H9 (cell line): Measurements from ENCODE around the gene MAPK14. TPM values are rescaled to one million over a fixed set of nuclear protein-coding genes. Genes with fewer than 3 reads are reported as not detected.

ENCODE experiments used
- DNase-seq: peaks from one replicate; pipeline ENCODE4 v3.0.0-alpha.2; 2017
- H2AFZ ChIP-seq: one replicate; pipeline ENCODE4 v1.6.1; 2013; ENCODE audit warnings: mild to moderate bottlenecking, low read length, control low read depth, moderate library complexity
- H2AK5ac ChIP-seq: 2 replicates; pipeline ENCODE4 v1.6.1; 2013; ENCODE audit warnings: low read length, control low read depth, mixed read lengths; ENCODE audit not compliant: insufficient read length
- H2BK120ac ChIP-seq: one replicate; pipeline ENCODE4 v1.6.1; 2013; ENCODE audit warnings: low read depth, mild to moderate bottlenecking, low read length, control low read depth, inconsistent platforms; ENCODE audit not compliant: poor library complexity, severe bottlenecking
- H2BK12ac ChIP-seq: 2 replicates; pipeline ENCODE4 v1.6.1; 2013; ENCODE audit warnings: low read length, control low read depth, mixed read lengths, low read depth; ENCODE audit not compliant: insufficient read length
- H2BK15ac ChIP-seq: 2 replicates; pipeline ENCODE4 v1.6.1; 2013; ENCODE audit warnings: low read depth, low read length, control low read depth
- H2BK20ac ChIP-seq: one replicate; pipeline ENCODE4 v1.6.1; 2013; ENCODE audit warnings: low read depth, mild to moderate bottlenecking, low read length, control low read depth, inconsistent platforms; ENCODE audit not compliant: poor library complexity, severe bottlenecking
- H2BK5ac ChIP-seq: 2 replicates; pipeline ENCODE4 v1.6.1; 2013; ENCODE audit warnings: low read length, control low read depth, mixed read lengths; ENCODE audit not compliant: insufficient read length
- H3K14ac ChIP-seq: 2 replicates; pipeline ENCODE4 v1.6.1; 2013; ENCODE audit warnings: low read length, control low read depth; ENCODE audit not compliant: insufficient read depth
- H3K18ac ChIP-seq: 2 replicates; pipeline ENCODE4 v1.6.1; 2013; ENCODE audit warnings: low read depth, mild to moderate bottlenecking, mixed read lengths, low read length, control low read depth; ENCODE audit not compliant: insufficient read length
- H3K23ac ChIP-seq: 2 replicates; pipeline ENCODE4 v1.6.1; 2013; ENCODE audit warnings: low read length, control low read depth, mixed read lengths, low read depth; ENCODE audit not compliant: insufficient read length
- H3K23me2 ChIP-seq: 2 replicates; pipeline ENCODE4 v1.6.1; 2013; ENCODE audit warnings: low read depth, mild to moderate bottlenecking, mixed read lengths, low read length, control low read depth; ENCODE audit not compliant: insufficient read length, poor library complexity, severe bottlenecking
- H3K27ac ChIP-seq: 2 replicates; pipeline ENCODE4 v1.5.1; 2013; ENCODE audit warnings: low read length, control low read depth, mixed read lengths, low read depth; ENCODE audit not compliant: insufficient read length
- H3K27me3 ChIP-seq: 2 replicates; pipeline ENCODE4 v1.6.1; 2013; ENCODE audit warnings: low read length, control low read depth, inconsistent platforms; ENCODE audit not compliant: insufficient read depth
- H3K4ac ChIP-seq: 2 replicates; pipeline ENCODE4 v1.6.1; 2013; ENCODE audit warnings: low read depth, mild to moderate bottlenecking, control low read depth, inconsistent platforms, low read length, moderate library complexity
- H3K4me1 ChIP-seq: 2 replicates; pipeline ENCODE4 v1.6.1; 2013; ENCODE audit warnings: low read length, control low read depth, inconsistent platforms; ENCODE audit not compliant: insufficient read depth
- H3K4me2 ChIP-seq: 2 replicates; pipeline ENCODE4 v1.6.1; 2013; ENCODE audit warnings: low read length, control low read depth, mixed read lengths; ENCODE audit not compliant: insufficient read length, insufficient read depth
- H3K56ac ChIP-seq: 2 replicates; pipeline ENCODE4 v1.6.1; 2013; ENCODE audit warnings: low read depth, mild to moderate bottlenecking, mixed read lengths, low read length, control low read depth; ENCODE audit not compliant: insufficient read length
- H3K79me1 ChIP-seq: 2 replicates; pipeline ENCODE4 v1.6.1; 2013; ENCODE audit warnings: low read depth, mild to moderate bottlenecking, moderate library complexity, low read length, control low read depth, inconsistent platforms; ENCODE audit not compliant: insufficient read depth, poor library complexity, severe bottlenecking
- H3K79me2 ChIP-seq: 2 replicates; pipeline ENCODE4 v1.6.1; 2013; ENCODE audit warnings: low read length, control low read depth, inconsistent platforms; ENCODE audit not compliant: insufficient read depth
- H3K9ac ChIP-seq: 2 replicates; pipeline ENCODE4 v1.6.1; 2013; ENCODE audit warnings: low read length, control low read depth, mixed read lengths; ENCODE audit not compliant: insufficient read length; ENCODE audit errors: extremely low read depth
- H3K9me3 ChIP-seq: one replicate; pipeline ENCODE4 v1.6.1; 2013; ENCODE audit warnings: low read depth, low read length, inconsistent platforms; ENCODE audit not compliant: control insufficient read depth
- H3T11ph ChIP-seq: one replicate; pipeline ENCODE4 v1.6.1; 2013; ENCODE audit warnings: mild to moderate bottlenecking, low read length, control low read depth, inconsistent platforms
- H4K20me1 ChIP-seq: one replicate; pipeline ENCODE4 v1.6.1; 2013; ENCODE audit not compliant: control insufficient read depth, insufficient read length, insufficient read depth
- H4K5ac ChIP-seq: 2 replicates; pipeline ENCODE4 v1.6.1; 2013; ENCODE audit warnings: low read depth, mild to moderate bottlenecking, mixed read lengths, low read length, control low read depth; ENCODE audit not compliant: insufficient read length
- H4K8ac ChIP-seq: replicated peaks from 2 replicates; pipeline ENCODE4 v1.6.1; 2013; ENCODE audit warnings: low read length, control low read depth, mixed read lengths, low read depth; ENCODE audit not compliant: insufficient read length
- H4K91ac ChIP-seq: 2 replicates; pipeline ENCODE4 v1.6.1; 2013; ENCODE audit warnings: low read depth, mild to moderate bottlenecking, moderate library complexity, mixed read lengths, low read length, control low read depth; ENCODE audit not compliant: insufficient read length
- H3K27ac Mint-ChIP-seq, 3 experiments: 2 replicates in 2 of 3; 3 replicates in 1 of 3; pipeline ENCODE4 v1.8.0; 2020 to 2021; ENCODE audit warnings: mixed read lengths in 3 of 3, mild to moderate bottlenecking in 1 of 3, moderate library complexity in 1 of 3
- H3K27me3 Mint-ChIP-seq: 2 replicates; pipeline ENCODE4 v1.8.0; 2021; ENCODE audit warnings: low read depth, mild to moderate bottlenecking, moderate library complexity, mixed read lengths
- H3K36me3 Mint-ChIP-seq, 3 experiments: 2 replicates in 2 of 3; 3 replicates in 1 of 3; pipeline ENCODE4 v1.8.0; 2020 to 2021; ENCODE audit warnings: low read depth in 3 of 3, mixed read lengths in 3 of 3; ENCODE audit not compliant: insufficient read depth in 1 of 3
- H3K4me1 Mint-ChIP-seq, 2 experiments: 2 replicates each; pipeline ENCODE4 v1.8.0; 2020; ENCODE audit warnings: mixed read lengths in 2 of 2
- H3K4me3 Mint-ChIP-seq, 2 experiments: 2 replicates in 1 of 2; 3 replicates in 1 of 2; pipeline ENCODE4 v1.8.0; 2020 to 2021; ENCODE audit warnings: mild to moderate bottlenecking in 2 of 2, mixed read lengths in 2 of 2, moderate library complexity in 1 of 2
- H3K9me3 Mint-ChIP-seq, 2 experiments: 2 replicates in 1 of 2; 3 replicates in 1 of 2; pipeline ENCODE4 v1.8.0; 2020; ENCODE audit warnings: mild to moderate bottlenecking in 2 of 2, mixed read lengths in 2 of 2, moderate library complexity in 1 of 2
- CTCF ChIP-seq: fragments of 200-600 bp; sonication (generic); conservative IDR thresholded peaks from 3 replicates; pipeline ENCODE4 v1.8.0; 2021; ENCODE audit warnings: antibody characterized with exemption, mild to moderate bottlenecking
- WGBS: extraction: QIAGEN DNeasy Blood & Tissue Kit; methylation state at CpG from one replicate; pipeline ENCODE4 v1.1.7; 2013; ENCODE audit warnings: missing lambda C conversion rate, low lambda C conversion rate, mixed read lengths; ENCODE audit not compliant: insufficient read length; ENCODE audit errors: extremely low coverage; 5-methylcytosine and 5-hydroxymethylcytosine counted together
- total RNA-seq: library from RNA; stranded (reverse); gene quantifications from 2 replicates; pipeline ENCODE4 v1.2.1, GENCODE V29; 2021

Gene MAPK14
- total RNA-seq, 1 experiment from 2014 or later, result 40.5 TPM

DNA sequence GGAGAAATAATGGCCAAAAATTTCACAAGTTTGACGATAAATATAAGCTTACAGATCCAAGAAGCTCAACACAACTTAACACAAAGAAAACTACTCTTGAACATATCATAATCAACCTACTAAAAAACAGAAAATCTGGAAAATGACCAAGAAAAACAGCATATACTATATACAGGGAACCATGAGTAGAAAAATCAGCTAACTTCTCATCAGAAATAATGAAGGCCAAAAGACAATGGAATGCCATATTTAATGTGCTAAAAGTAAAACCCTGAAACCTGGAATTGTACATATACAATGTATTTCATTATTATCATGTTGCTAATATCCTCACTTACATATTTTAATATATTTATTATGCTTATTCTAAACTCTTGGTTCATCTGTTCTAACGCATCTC is 128.1 kb downstream of the MAPK14 start:
- H3K27ac Mint-ChIP-seq, result no peak overlapping the region
- Histone ChIP-seq H3K9me3 (no peaks in the 10 kb centered on the region), H3K14ac (no peak overlapping the region), H3K79me1 (no peaks in the 10 kb centered on the region), H3K27ac (no peak overlapping the region), H3K79me2 (no peaks in the 10 kb centered on the region), H3K23ac (no peak overlapping the region), H4K20me1 (no peaks in the 10 kb centered on the region), H2BK12ac (no peak overlapping the region), H2BK120ac (no peak overlapping the region), H3K27me3 (no peaks in the 10 kb centered on the region), H3K4ac (no peak overlapping the region), H4K8ac (no peak overlapping the region), H2BK20ac (no peak overlapping the region), H3K23me2 (no peaks in the 10 kb centered on the region), H3T11ph (no peak overlapping the region), H3K18ac (no peak overlapping the region), H3K9ac (no peak overlapping the region), H4K5ac (no peak overlapping the region), H3K56ac (no peak overlapping the region), H3K4me1 (no peaks in the 10 kb centered on the region), H2BK15ac (no peak overlapping the region), H4K91ac (no peak overlapping the region), H2AK5ac (no peak overlapping the region), H2BK5ac (no peak overlapping the region), H2AFZ (no peak overlapping the region), H3K4me2 (no peak overlapping the region)
- DNase-seq, result no peak
- TF ChIP-seq CTCF, result no peak
- peaks cover 0 to 4% (median 2%) of the 10 kb centered on the region in 3 experiments; a peak in 2 of 7 replicates for H3K36me3 Mint-ChIP-seq
- H3K9me3 Mint-ChIP-seq, result peaks cover 8 to 24% of the 10 kb centered on the region in 2 experiments; a peak in 4 of 5 replicates
- H3K4me3 Mint-ChIP-seq, result no peak overlapping the region
- H3K27me3 Mint-ChIP-seq, result no peaks in the 10 kb centered on the region
- no CpG with 5 or more reads among the region's 2 CpGs for WGBS
- peaks cover 0 to 4% of the 10 kb centered on the region in 2 experiments; a peak in 1 of 4 replicates for H3K4me1 Mint-ChIP-seq
